Hepatocyte (in vitro differentiated cells): ENCODE measurements around the gene S100A5.

Experiments
- EZH2 ChIP-seq: fragments of 200-600 bp; sonication (generic); IDR thresholded peaks from 2 replicates; pipeline ENCODE4 v1.6.1; 2016; ENCODE audit warnings: antibody characterized with exemption, mild to moderate bottlenecking, borderline replicate concordance
- EZH2phosphoT487 ChIP-seq: fragments of 200-600 bp; sonication (generic); IDR thresholded peaks from one replicate; pipeline ENCODE4 v1.6.1; 2018; ENCODE audit warnings: antibody characterized with exemption, mild to moderate bottlenecking, low read depth, moderate library complexity; ENCODE audit not compliant: unreplicated experiment, severe bottlenecking
- TF ChIP-seq, protein P1 (sequence below): fragments of 200-600 bp; sonication (generic); IDR thresholded peaks from 2 replicates; pipeline ENCODE4 v1.5.1; 2016; ENCODE audit warnings: antibody characterized with exemption, mild to moderate bottlenecking; ENCODE audit not compliant: poor library complexity

DNA sequence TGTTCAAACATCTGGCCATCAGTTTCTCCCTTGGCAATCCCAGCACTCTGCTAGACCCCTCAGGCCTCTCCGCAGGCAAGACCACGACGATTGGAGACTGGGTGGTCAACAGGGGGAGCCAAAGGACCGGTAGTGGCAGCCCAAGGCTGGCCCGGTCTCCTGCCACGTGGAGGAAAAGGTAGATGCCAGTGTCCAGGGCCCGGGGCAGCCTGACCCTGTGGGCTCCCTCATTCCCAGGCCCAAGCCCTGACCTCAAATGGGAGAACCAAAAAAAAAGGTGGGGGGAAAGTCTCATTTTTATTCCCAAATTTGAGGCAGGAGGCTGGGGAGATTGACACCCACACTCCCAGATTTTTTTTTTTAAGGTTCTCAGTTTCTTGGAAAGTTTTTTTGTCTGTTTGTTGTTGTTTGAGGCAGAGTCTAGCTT lies 29.7 kb downstream of the S100A5 start:
- TF ChIP-seq, protein P1, sequence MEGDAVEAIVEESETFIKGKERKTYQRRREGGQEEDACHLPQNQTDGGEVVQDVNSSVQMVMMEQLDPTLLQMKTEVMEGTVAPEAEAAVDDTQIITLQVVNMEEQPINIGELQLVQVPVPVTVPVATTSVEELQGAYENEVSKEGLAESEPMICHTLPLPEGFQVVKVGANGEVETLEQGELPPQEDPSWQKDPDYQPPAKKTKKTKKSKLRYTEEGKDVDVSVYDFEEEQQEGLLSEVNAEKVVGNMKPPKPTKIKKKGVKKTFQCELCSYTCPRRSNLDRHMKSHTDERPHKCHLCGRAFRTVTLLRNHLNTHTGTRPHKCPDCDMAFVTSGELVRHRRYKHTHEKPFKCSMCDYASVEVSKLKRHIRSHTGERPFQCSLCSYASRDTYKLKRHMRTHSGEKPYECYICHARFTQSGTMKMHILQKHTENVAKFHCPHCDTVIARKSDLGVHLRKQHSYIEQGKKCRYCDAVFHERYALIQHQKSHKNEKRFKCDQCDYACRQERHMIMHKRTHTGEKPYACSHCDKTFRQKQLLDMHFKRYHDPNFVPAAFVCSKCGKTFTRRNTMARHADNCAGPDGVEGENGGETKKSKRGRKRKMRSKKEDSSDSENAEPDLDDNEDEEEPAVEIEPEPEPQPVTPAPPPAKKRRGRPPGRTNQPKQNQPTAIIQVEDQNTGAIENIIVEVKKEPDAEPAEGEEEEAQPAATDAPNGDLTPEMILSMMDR: peak; percentile 93
- TF ChIP-seq EZH2 (no peak), EZH2phosphoT487 (no peak)
